Measurements from ENCODE around the gene CAMTA1.

CAMTA1 gene

GRCh38 chr1:7470904-7471638 is 685.8 kb downstream of the CAMTA1 start:
- ChIA-PET POLR2A (no interaction called here), CTCF (interaction anchor here (0.9 kb wide), 1 partner anchor 14 kb away, joined by 3 read pairs; no protein-coding TSS in a partner anchor)
- TF ChIP-seq LEF1 (IDR thresholded peaks at IDR 0.05; ENCODE audit: borderline replicate concordance) (no peak), FOXK2 (IDR thresholded peaks at IDR 0.05) (no peak), SUZ12 (IDR thresholded peaks at IDR 0.05) (no peak), BHLHE40 (IDR thresholded peaks at IDR 0.05; ENCODE audit: borderline replicate concordance) (no peak), PKNOX1 (IDR thresholded peaks at IDR 0.05) (no peak)
- DNase-seq (ENCODE audit: extremely low spot score): no peak

GRCh38 chr1:7471836-7472235 is 686.6 kb downstream of the CAMTA1 start:
- TF ChIP-seq SUZ12 (IDR thresholded peaks at IDR 0.05) (no peak), FOXA1 (IDR thresholded peaks at IDR 0.05) (no peak), ELF4 (IDR thresholded peaks at IDR 0.05) (no peak), ZNF384 (IDR thresholded peaks at IDR 0.05) (no peak), FOXM1 (IDR thresholded peaks at IDR 0.05; ENCODE audit: borderline replicate concordance) (no peak), PKNOX1 (IDR thresholded peaks at IDR 0.05) (no peak), TARDBP (IDR thresholded peaks at IDR 0.05) (no peak), BHLHE40 (IDR thresholded peaks at IDR 0.05; ENCODE audit: borderline replicate concordance) (no peak), HDGF (IDR thresholded peaks at IDR 0.05; ENCODE audit: borderline replicate concordance) (no peak), LEF1 (IDR thresholded peaks at IDR 0.05; ENCODE audit: borderline replicate concordance) (no peak), SP1 (IDR thresholded peaks at IDR 0.05) (no peak), CTBP1 (IDR thresholded peaks at IDR 0.05; ENCODE audit: borderline replicate concordance) (no peak)
- no peak for DNase-seq (ENCODE audit: extremely low spot score)
- ChIA-PET CTCF (no interaction called here), POLR2A (no interaction called here)

GRCh38 chr1:7473223-7474142 is 688.2 kb downstream of the CAMTA1 start:
- no peak for TF ChIP-seq SP1 (IDR thresholded peaks at IDR 0.05)
- no peak for TF ChIP-seq ARNT (IDR thresholded peaks at IDR 0.05)
- TF ChIP-seq CTBP1 (IDR thresholded peaks at IDR 0.05; ENCODE audit: borderline replicate concordance): no peak
- TF ChIP-seq FOXA1 (IDR thresholded peaks at IDR 0.05): no peak
- no peak for TF ChIP-seq SUZ12 (IDR thresholded peaks at IDR 0.05)
- no peak for TF ChIP-seq BHLHE40 (IDR thresholded peaks at IDR 0.05; ENCODE audit: borderline replicate concordance)
- no peak for TF ChIP-seq HDGF (IDR thresholded peaks at IDR 0.05; ENCODE audit: borderline replicate concordance)
- no peak for TF ChIP-seq TARDBP (IDR thresholded peaks at IDR 0.05)
- TF ChIP-seq ZNF384 (IDR thresholded peaks at IDR 0.05): no peak
- TF ChIP-seq FOXM1 (IDR thresholded peaks at IDR 0.05; ENCODE audit: borderline replicate concordance): no peak
- no peak for TF ChIP-seq LEF1 (IDR thresholded peaks at IDR 0.05; ENCODE audit: borderline replicate concordance)
- no peak for TF ChIP-seq PKNOX1 (IDR thresholded peaks at IDR 0.05)
- no peak for TF ChIP-seq FOXK2 (IDR thresholded peaks at IDR 0.05)
- TF ChIP-seq ELF4 (IDR thresholded peaks at IDR 0.05): no peak
- no peak for TF ChIP-seq L3MBTL2 (conservative IDR thresholded peaks at IDR 0.05)
- TF ChIP-seq NFRKB (IDR thresholded peaks at IDR 0.05): no peak
- DNase-seq (ENCODE audit: extremely low spot score): no peak
- POLR2A ChIA-PET: no interaction called here
- CTCF ChIA-PET: no interaction called here

GRCh38 chr1:7474143-7474490 is 688.9 kb downstream of the CAMTA1 start:
- POLR2A ChIA-PET: no interaction called here
- TF ChIP-seq FOXK2 (IDR thresholded peaks at IDR 0.05) (no peak), LEF1 (IDR thresholded peaks at IDR 0.05; ENCODE audit: borderline replicate concordance) (no peak), TARDBP (IDR thresholded peaks at IDR 0.05) (no peak), HDGF (IDR thresholded peaks at IDR 0.05; ENCODE audit: borderline replicate concordance) (no peak), ELF4 (IDR thresholded peaks at IDR 0.05) (no peak), SP1 (IDR thresholded peaks at IDR 0.05) (no peak)
- DNase-seq (ENCODE audit: extremely low spot score): no peak
- CTCF ChIA-PET: interaction anchor here (1.0 kb wide), 1 partner anchor 237 kb away, joined by 3 read pairs; no protein-coding TSS in a partner anchor

- ChIA-PET POLR2A (no interaction called here), CTCF (interaction anchor here (0.7 to 1.0 kb wide), 3 partner anchors 11 to 410 kb away, joined by 3 to 4 read pairs (median 3); no protein-coding TSS in a partner anchor)
- peak; percentile 28 for DNase-seq (ENCODE audit: extremely low spot score)
- TF ChIP-seq LEF1 (IDR thresholded peaks at IDR 0.05; ENCODE audit: borderline replicate concordance): no peak
Measured at GRCh38 chr1:7474786-7475502, 689.7 kb downstream of the CAMTA1 start.

- DNase-seq (ENCODE audit: extremely low spot score): no peak
- ChIA-PET POLR2A (no interaction called here), CTCF (no interaction called here)
- no peak for TF ChIP-seq HDGF (IDR thresholded peaks at IDR 0.05; ENCODE audit: borderline replicate concordance)
- TF ChIP-seq LEF1 (IDR thresholded peaks at IDR 0.05; ENCODE audit: borderline replicate concordance): no peak
- TF ChIP-seq FOXA1 (IDR thresholded peaks at IDR 0.05): no peak
- TF ChIP-seq ZNF384 (IDR thresholded peaks at IDR 0.05): no peak
- no peak for TF ChIP-seq CTBP1 (IDR thresholded peaks at IDR 0.05; ENCODE audit: borderline replicate concordance)
- no peak for TF ChIP-seq L3MBTL2 (conservative IDR thresholded peaks at IDR 0.05)
Measured at GRCh38 chr1:7475691-7476090, 690.4 kb downstream of the CAMTA1 start.
